ENCODE results near the gene TMEM123.

- TF ChIP-seq CTCF (conservative IDR thresholded peaks at IDR 0.05 in 1 of 2, IDR thresholded peaks at IDR 0.05 in 1 of 2; ENCODE audit: extremely low read depth in 1 of 2, insufficient read depth in 1 of 2, low read depth in 1 of 2, low read length in 2 of 2) (no peak), EZH2 (IDR thresholded peaks at IDR 0.05; ENCODE audit: borderline replicate concordance, low read length) (no peak)
Observed at GRCh38 chr11:102368472-102368871, 84.1 kb downstream of the TMEM123 start.

Data from mammary epithelial cell (primary cell).